Caco-2 (cell line): Measurements from ENCODE around the gene CAPN13. TPM values are rescaled to one million over a fixed set of nuclear protein-coding genes. Genes with fewer than 3 reads are reported as not detected.

ENCODE experiments used
- BruUV-seq: library from RNA; stranded (reverse); fragments of 400-500 nt; replicated peaks from 2 replicates; lab custom pipeline; 2021; lab: Mats Ljungman, UMichigan
- CTCF ChIA-PET: fragments of 300-600 bp; sonication (Branson Sonifier 250); formaldehyde crosslinking; loops from one replicate; lab custom pipeline; 2022; ENCODE audit warnings: antibody characterized with exemption; lab: Charles Lee
- POLR2A ChIA-PET: fragments of 300-600 bp; sonication (Branson Sonifier 250); formaldehyde crosslinking; loops from one replicate; lab custom pipeline; 2022; ENCODE audit warnings: antibody characterized with exemption; lab: Charles Lee
- DNase-seq, 2 experiments: peaks; one replicate each; pipeline versions ENCODE4 v3.0.0 to v3.0.0-alpha.2; 2020 to 2022
- H3K27me3 ChIP-seq: replicated peaks from 2 replicates; pipeline ENCODE4 v1.6.0; 2011; ENCODE audit warnings: low read length; ENCODE audit not compliant: control insufficient read depth, insufficient read depth
- H3K36me3 ChIP-seq: 2 replicates; pipeline ENCODE4 v1.5.1; 2011; ENCODE audit warnings: low read length; ENCODE audit not compliant: control insufficient read depth, insufficient read depth
- H3K4me1 ChIP-seq: fragments of 250-450 bp; sonication (Bioruptor Pico); 2 replicates; pipeline ENCODE4 v1.5.1; 2020; ENCODE audit warnings: mild to moderate bottlenecking
- H3K4me3 ChIP-seq: 2 replicates; pipeline ENCODE4 v1.5.1; 2011; ENCODE audit warnings: low read depth, mild to moderate bottlenecking, control low read depth, low read length
- H3K9me3 ChIP-seq: fragments of 250-450 bp; sonication (Bioruptor Pico); 2 replicates; pipeline ENCODE4 v1.5.1; 2020; ENCODE audit warnings: mild to moderate bottlenecking, moderate library complexity
- H3K27ac Mint-ChIP-seq: one replicate; pipeline ENCODE4 v1.8.0; 2022; ENCODE audit warnings: mixed read lengths; ENCODE audit not compliant: unreplicated experiment
- H3K27me3 Mint-ChIP-seq: one replicate; pipeline ENCODE4 v1.8.0; 2022; ENCODE audit warnings: mixed read lengths; ENCODE audit not compliant: insufficient read depth, unreplicated experiment
- H3K36me3 Mint-ChIP-seq: one replicate; pipeline ENCODE4 v1.8.0; 2022; ENCODE audit warnings: mild to moderate bottlenecking, mixed read lengths; ENCODE audit not compliant: insufficient read depth, unreplicated experiment
- H3K4me1 Mint-ChIP-seq: one replicate; pipeline ENCODE4 v1.8.0; 2022; ENCODE audit warnings: low read depth, mixed read lengths; ENCODE audit not compliant: unreplicated experiment
- H3K4me3 Mint-ChIP-seq: one replicate; pipeline ENCODE4 v1.8.0; 2022; ENCODE audit warnings: mild to moderate bottlenecking, moderate library complexity, mixed read lengths; ENCODE audit not compliant: unreplicated experiment
- H3K9me3 Mint-ChIP-seq: one replicate; pipeline ENCODE4 v1.8.0; 2022; ENCODE audit warnings: mixed read lengths; ENCODE audit not compliant: unreplicated experiment
- intact Hi-C: fragments of 100-400 bp; cut with micrococcal nuclease; formaldehyde crosslinking; loops from one replicate; pipeline ENCODE4 v1.10.0; 2022; ENCODE audit not compliant: unreplicated experiment
- total RNA-seq: library from RNA; stranded (reverse); gene quantifications from 2 replicates; pipeline ENCODE4 v1.2.3, GENCODE V29; 2022
- TF ChIP-seq, protein P1 (sequence below), 2 experiments: fragments of 200-600 bp in 1 of 2; IDR thresholded peaks; 1 replicate in 1 of 2; 2 replicates in 1 of 2; pipeline versions ENCODE4 v1.5.1 to v1.8.0; 2011 to 2022; ENCODE audit warnings: antibody characterized with exemption in 1 of 2, control low read depth in 1 of 2, inconsistent platforms in 1 of 2, low read depth in 1 of 2, low read length in 1 of 2, mild to moderate bottlenecking in 1 of 2, moderate library complexity in 1 of 2; ENCODE audit not compliant: insufficient read depth in 1 of 2, severe bottlenecking in 1 of 2, unreplicated experiment in 1 of 2

Gene CAPN13
- total RNA-seq, 1 experiment from 2014 or later: 2.1 TPM

DNA sequence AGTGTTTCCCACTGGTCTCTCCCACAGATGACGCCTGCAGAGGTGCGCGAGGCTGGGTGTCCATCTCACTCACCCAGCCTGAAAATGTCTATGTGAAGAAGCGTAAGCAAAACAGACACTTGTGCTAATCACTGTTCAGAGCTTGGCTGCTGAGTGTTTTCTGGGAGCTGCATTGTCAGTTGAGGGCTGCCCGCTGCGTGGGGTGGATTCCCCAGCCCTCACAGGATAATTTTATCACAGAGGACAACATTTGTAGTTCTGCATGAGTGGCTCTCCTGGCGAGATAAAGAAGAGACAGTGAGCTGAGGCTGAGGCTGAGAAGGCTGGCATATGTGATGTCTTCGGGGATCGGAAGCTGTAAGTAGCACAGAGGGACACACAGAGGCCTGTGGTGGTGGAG lies 16.2 kb upstream of the CAPN13 start:
- Histone ChIP-seq H3K4me3 (no peak overlapping the region), H3K27me3 (no peaks in the 10 kb centered on the region), H3K4me1 (no peaks in the 10 kb centered on the region), H3K36me3 (no peaks in the 10 kb centered on the region), H3K9me3 (0 out of 2 replicates have a peak, but pooled peaks cover 4% of the 10 kb centered on the region)
- H3K27ac Mint-ChIP-seq: no peak overlapping the region
- H3K4me3 Mint-ChIP-seq: no peak overlapping the region
- intact Hi-C loops: no loop called here
- POLR2A ChIA-PET: no interaction called here
- CTCF ChIA-PET: no interaction called here
- TF ChIP-seq, protein P1, sequence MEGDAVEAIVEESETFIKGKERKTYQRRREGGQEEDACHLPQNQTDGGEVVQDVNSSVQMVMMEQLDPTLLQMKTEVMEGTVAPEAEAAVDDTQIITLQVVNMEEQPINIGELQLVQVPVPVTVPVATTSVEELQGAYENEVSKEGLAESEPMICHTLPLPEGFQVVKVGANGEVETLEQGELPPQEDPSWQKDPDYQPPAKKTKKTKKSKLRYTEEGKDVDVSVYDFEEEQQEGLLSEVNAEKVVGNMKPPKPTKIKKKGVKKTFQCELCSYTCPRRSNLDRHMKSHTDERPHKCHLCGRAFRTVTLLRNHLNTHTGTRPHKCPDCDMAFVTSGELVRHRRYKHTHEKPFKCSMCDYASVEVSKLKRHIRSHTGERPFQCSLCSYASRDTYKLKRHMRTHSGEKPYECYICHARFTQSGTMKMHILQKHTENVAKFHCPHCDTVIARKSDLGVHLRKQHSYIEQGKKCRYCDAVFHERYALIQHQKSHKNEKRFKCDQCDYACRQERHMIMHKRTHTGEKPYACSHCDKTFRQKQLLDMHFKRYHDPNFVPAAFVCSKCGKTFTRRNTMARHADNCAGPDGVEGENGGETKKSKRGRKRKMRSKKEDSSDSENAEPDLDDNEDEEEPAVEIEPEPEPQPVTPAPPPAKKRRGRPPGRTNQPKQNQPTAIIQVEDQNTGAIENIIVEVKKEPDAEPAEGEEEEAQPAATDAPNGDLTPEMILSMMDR (IDR thresholded peaks at IDR 0.05; ENCODE audit: insufficient read depth in 1 of 2, low read depth in 1 of 2, low read length in 1 of 2, severe bottlenecking in 1 of 2, unreplicated experiment in 1 of 2): no peak
- H3K36me3 Mint-ChIP-seq: no peaks in the 10 kb centered on the region
- H3K9me3 Mint-ChIP-seq: no peaks in the 10 kb centered on the region
- DNase-seq: no peak
- no TSS peak for BruUV-seq
- H3K4me1 Mint-ChIP-seq: no peaks in the 10 kb centered on the region
- peaks cover 8% of the 10 kb centered on the region for H3K27me3 Mint-ChIP-seq

DNA sequence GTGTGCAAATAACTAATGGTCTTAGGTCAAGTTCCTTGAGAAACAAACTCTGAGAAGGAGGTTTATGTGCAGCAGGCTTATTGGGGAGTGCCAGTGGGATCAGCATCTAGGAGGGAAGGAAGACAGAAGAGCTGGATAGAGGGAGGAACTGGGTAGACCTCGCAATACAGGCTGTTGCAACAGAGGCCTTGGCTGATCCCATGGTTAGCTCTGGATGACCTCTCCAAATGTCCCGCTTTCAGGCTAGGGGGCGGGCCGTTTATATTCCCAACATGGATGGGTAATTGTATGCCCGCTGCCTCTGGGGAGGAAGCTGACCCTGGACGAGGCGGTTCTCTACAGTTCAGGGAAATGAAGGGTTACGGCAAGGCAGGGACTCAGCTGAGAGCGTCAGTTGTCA lies 14.7 kb upstream of the CAPN13 start:
- Histone ChIP-seq H3K4me3 (no peak overlapping the region), H3K4me1 (no peaks in the 10 kb centered on the region), H3K9me3 (no peaks in the 10 kb centered on the region), H3K27me3 (no peaks in the 10 kb centered on the region), H3K36me3 (no peaks in the 10 kb centered on the region)
- intact Hi-C loops: no loop called here
- H3K36me3 Mint-ChIP-seq: no peaks in the 10 kb centered on the region
- H3K4me3 Mint-ChIP-seq: no peak overlapping the region
- H3K27ac Mint-ChIP-seq: no peak overlapping the region
- no peak for DNase-seq
- no TSS peak for BruUV-seq
- H3K27me3 Mint-ChIP-seq: peaks cover 8% of the 10 kb centered on the region
- ChIA-PET CTCF (no interaction called here), POLR2A (no interaction called here)
- TF ChIP-seq, protein P1 (IDR thresholded peaks at IDR 0.05; ENCODE audit: insufficient read depth in 1 of 2, low read depth in 1 of 2, low read length in 1 of 2, severe bottlenecking in 1 of 2, unreplicated experiment in 1 of 2): no peak
- H3K9me3 Mint-ChIP-seq: no peaks in the 10 kb centered on the region
- H3K4me1 Mint-ChIP-seq: no peaks in the 10 kb centered on the region

DNA sequence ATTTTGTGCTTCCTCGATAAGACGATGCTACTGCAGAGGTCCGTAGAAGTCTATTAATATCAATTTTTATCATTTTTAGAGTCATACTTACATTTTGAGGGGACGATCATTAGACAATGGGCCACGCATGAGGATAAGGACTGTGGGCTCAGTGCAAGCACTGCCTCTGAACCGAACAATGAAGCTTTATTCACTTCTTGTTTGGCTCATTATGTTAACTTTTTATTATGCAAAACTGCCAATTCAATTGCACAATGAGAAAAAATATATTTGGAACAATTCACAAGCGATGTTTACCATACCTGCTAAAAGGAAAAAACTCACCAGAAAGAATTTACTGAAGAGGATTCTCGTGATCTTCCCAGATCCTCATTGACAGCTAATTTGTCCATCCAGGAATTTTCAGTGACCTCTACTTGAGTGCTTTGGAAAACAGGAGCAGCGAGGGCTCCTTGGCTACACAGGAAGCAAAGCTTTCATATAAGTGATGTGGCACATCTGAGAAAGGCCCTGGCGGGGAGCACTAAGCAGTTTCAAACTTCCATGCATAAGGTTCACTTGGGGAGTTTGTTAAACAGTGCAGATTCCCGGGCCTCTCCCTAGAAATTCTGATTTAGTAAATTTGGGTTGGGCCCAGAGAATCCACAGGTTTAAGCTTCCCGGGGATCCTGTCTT lies 13.3 kb upstream of the CAPN13 start:
- intact Hi-C loops: no loop called here
- H3K9me3 ChIP-seq: no peaks in the 10 kb centered on the region
- Mint-ChIP-seq H3K9me3 (no peaks in the 10 kb centered on the region), H3K27me3 (peaks cover 12% of the 10 kb centered on the region), H3K4me1 (no peaks in the 10 kb centered on the region), H3K4me3 (no peak overlapping the region), H3K27ac (no peak overlapping the region), H3K36me3 (no peaks in the 10 kb centered on the region)
- ChIA-PET CTCF (no interaction called here), POLR2A (no interaction called here)
- H3K27me3 ChIP-seq: no peaks in the 10 kb centered on the region
- TF ChIP-seq, protein P1 (IDR thresholded peaks at IDR 0.05; ENCODE audit: insufficient read depth in 1 of 2, low read depth in 1 of 2, low read length in 1 of 2, severe bottlenecking in 1 of 2, unreplicated experiment in 1 of 2): no peak
- no TSS peak for BruUV-seq
- H3K4me3 ChIP-seq: no peak overlapping the region
- DNase-seq: no peak
- no peaks in the 10 kb centered on the region for H3K4me1 ChIP-seq
- H3K36me3 ChIP-seq: no peaks in the 10 kb centered on the region
